B cell (primary cell): Measurements from ENCODE around the gene TSPAN14. TPM values are rescaled to one million over a fixed set of nuclear protein-coding genes. Genes with fewer than 3 reads are reported as not detected.

Experiments used
- ATAC-seq: fragments of 200-7000 bp; cut with Tn5 transposase; one replicate; pipeline ENCODE4 v1.10.0; 2021; ENCODE audit warnings: low read depth, mild to moderate bottlenecking, moderate number of reproducible peaks, moderate library complexity
- CTCF ChIA-PET: fragments of 350-600 bp; sonication (Branson Sonifier 250); formaldehyde crosslinking; loops from one replicate; lab custom pipeline; 2021; ENCODE audit warnings: antibody characterized with exemption, inconsistent platforms; lab: Charles Lee
- POLR2A ChIA-PET: fragments of 350-600 bp; sonication (Branson Sonifier 250); formaldehyde crosslinking; loops from one replicate; lab custom pipeline; 2021; ENCODE audit warnings: antibody characterized with exemption; lab: Charles Lee
- DNase-seq: peaks from one replicate; pipeline ENCODE4 v3.0.0; 2013
- H2AFZ ChIP-seq: 2 replicates; pipeline ENCODE4 v1.6.1; 2012; ENCODE audit warnings: mild to moderate bottlenecking, low read depth, low read length; ENCODE audit not compliant: insufficient read depth, poor library complexity, severe bottlenecking
- H3K27ac ChIP-seq, 2 donors: 1 replicate in 1 of 2; 2 replicates in 1 of 2; pipeline ENCODE4 v1.5.1; 2012 to 2013; ENCODE audit warnings: low read length in 2 of 2, mild to moderate bottlenecking in 2 of 2, moderate library complexity in 1 of 2
- H3K27me3 ChIP-seq, 4 experiments: fragments of 200-600 bp in 1 of 4; sonication (generic) in 1 of 4; replicated peaks in 1 of 4; 1 replicate in 2 of 4; 2 replicates in 2 of 4; pipeline versions ENCODE4 v1.6.1 to v1.7.0; 2013 to 2016; ENCODE audit warnings: low read length in 3 of 4, mild to moderate bottlenecking in 2 of 4, mixed read lengths in 1 of 4, moderate library complexity in 1 of 4; ENCODE audit not compliant: insufficient read depth in 4 of 4, control insufficient read depth in 3 of 4; ENCODE audit errors: control extremely low read depth in 1 of 4
- H3K36me3 ChIP-seq, 2 experiments: replicated peaks in 1 of 2; 1 replicate in 1 of 2; 2 replicates in 1 of 2; pipeline versions ENCODE4 v1.6.1 to v1.7.1; 2013; ENCODE audit warnings: low read length in 1 of 2; ENCODE audit not compliant: insufficient read depth in 2 of 2, control insufficient read depth in 1 of 2; ENCODE audit errors: control extremely low read depth in 1 of 2, extremely low read depth in 1 of 2
- H3K4me1 ChIP-seq, 2 donors: fragments of 200-600 bp in 1 of 2; sonication (generic) in 1 of 2; 1 replicate in 1 of 2; 2 replicates in 1 of 2; pipeline versions ENCODE4 v1.5.1 to v1.6.1; 2013 to 2017; ENCODE audit warnings: low read length in 2 of 2; ENCODE audit not compliant: control insufficient read depth in 2 of 2, insufficient read depth in 2 of 2
- H3K4me2 ChIP-seq: replicated peaks from 2 replicates; pipeline ENCODE3; 2012; ENCODE audit warnings: mild to moderate bottlenecking, low read depth, low read length; ENCODE audit not compliant: poor library complexity, severe bottlenecking
- H3K4me3 ChIP-seq, 5 experiments: fragments of 200-600 bp in 1 of 5; sonication (generic) in 1 of 5; 1 replicate in 3 of 5; 2 replicates in 2 of 5; pipeline versions ENCODE4 v1.5.1 to v1.7.0; 2011 to 2016; ENCODE audit warnings: low read length in 4 of 5, mild to moderate bottlenecking in 4 of 5, low read depth in 2 of 5, control low read depth in 1 of 5, moderate library complexity in 1 of 5; ENCODE audit not compliant: insufficient read depth in 1 of 5; ENCODE audit errors: control extremely low read depth in 1 of 5, extremely low read depth in 1 of 5
- H3K79me2 ChIP-seq: fragments of 200-600 bp; sonication (generic); one replicate; pipeline ENCODE4 v1.6.0; 2016; ENCODE audit warnings: low read length; ENCODE audit not compliant: control insufficient read depth, insufficient read depth
- H3K9ac ChIP-seq: fragments of 200-600 bp; sonication (generic); 2 replicates; pipeline ENCODE4 v1.6.1; 2017; ENCODE audit warnings: mild to moderate bottlenecking, low read length, moderate library complexity
- H3K9me3 ChIP-seq, 3 donors: one replicate each; pipeline versions ENCODE4 v1.6.1 to v1.7.1; 2013; ENCODE audit warnings: low read length in 2 of 3; ENCODE audit not compliant: control insufficient read depth in 2 of 3, insufficient read depth in 1 of 3; ENCODE audit errors: control extremely low read depth in 1 of 3
- H4K20me1 ChIP-seq: 2 replicates; pipeline ENCODE4 v1.6.0; 2012; ENCODE audit warnings: mild to moderate bottlenecking, low read length; ENCODE audit not compliant: insufficient read depth, control insufficient read depth, poor library complexity, severe bottlenecking
- H3K27ac Mint-ChIP-seq: one replicate; pipeline ENCODE4 v1.8.0; 2021; ENCODE audit warnings: mixed read lengths
- H3K27me3 Mint-ChIP-seq: one replicate; pipeline ENCODE4 v1.8.0; 2021; ENCODE audit warnings: mixed read lengths
- H3K4me1 Mint-ChIP-seq: one replicate; pipeline ENCODE4 v1.8.0; 2021; ENCODE audit warnings: mixed read lengths
- H3K4me3 Mint-ChIP-seq: one replicate; pipeline ENCODE4 v1.8.0; 2021; ENCODE audit warnings: mixed read lengths
- H3K9me3 Mint-ChIP-seq: one replicate; pipeline ENCODE4 v1.8.0; 2022; ENCODE audit warnings: mixed read lengths; ENCODE audit not compliant: insufficient read depth
- EZH2 ChIP-seq: IDR thresholded peaks from 2 replicates; pipeline ENCODE4 v1.6.1; 2012; ENCODE audit warnings: borderline replicate concordance, low read depth, mild to moderate bottlenecking, moderate library complexity, low read length; ENCODE audit not compliant: insufficient read depth, poor library complexity, severe bottlenecking
- WGBS: methylation state at CpG from one replicate; pipeline ENCODE4 v1.1.5; 2013; ENCODE audit warnings: missing lambda C conversion rate; ENCODE audit not compliant: insufficient coverage; 5-methylcytosine and 5-hydroxymethylcytosine counted together
- intact Hi-C: fragments of 100-400 bp; cut with micrococcal nuclease; formaldehyde crosslinking; loops from one replicate; pipeline ENCODE4 v1.10.0; 2022
- polyA plus RNA-seq: library from polyadenylated mRNA; depleted of rRNA; stranded (reverse); fragments of >200 nt; gene quantifications from 2 replicates; pipeline ENCODE4 v1.2.3, GENCODE V29; 2012
- total RNA-seq, 2 donors: library from RNA; stranded (reverse); fragments of 120-200 nt in 1 of 2; gene quantifications; 1 replicate in 1 of 2; 2 replicates in 1 of 2; pipeline versions ENCODE4 v1.2.3 to v1.2.4, GENCODE V29; 2013 to 2022
- TF ChIP-seq, protein P1 (sequence below): fragments of 200-600 bp; IDR thresholded peaks from one replicate; pipeline ENCODE4 v1.8.0; 2022; ENCODE audit warnings: antibody characterized with exemption, mild to moderate bottlenecking

Gene TSPAN14
- total and polyA plus RNA-seq, 2 donors (not counting 1 experiment from before 2014, with no cell fraction given): 27.8 to 55.3 TPM

DNA sequence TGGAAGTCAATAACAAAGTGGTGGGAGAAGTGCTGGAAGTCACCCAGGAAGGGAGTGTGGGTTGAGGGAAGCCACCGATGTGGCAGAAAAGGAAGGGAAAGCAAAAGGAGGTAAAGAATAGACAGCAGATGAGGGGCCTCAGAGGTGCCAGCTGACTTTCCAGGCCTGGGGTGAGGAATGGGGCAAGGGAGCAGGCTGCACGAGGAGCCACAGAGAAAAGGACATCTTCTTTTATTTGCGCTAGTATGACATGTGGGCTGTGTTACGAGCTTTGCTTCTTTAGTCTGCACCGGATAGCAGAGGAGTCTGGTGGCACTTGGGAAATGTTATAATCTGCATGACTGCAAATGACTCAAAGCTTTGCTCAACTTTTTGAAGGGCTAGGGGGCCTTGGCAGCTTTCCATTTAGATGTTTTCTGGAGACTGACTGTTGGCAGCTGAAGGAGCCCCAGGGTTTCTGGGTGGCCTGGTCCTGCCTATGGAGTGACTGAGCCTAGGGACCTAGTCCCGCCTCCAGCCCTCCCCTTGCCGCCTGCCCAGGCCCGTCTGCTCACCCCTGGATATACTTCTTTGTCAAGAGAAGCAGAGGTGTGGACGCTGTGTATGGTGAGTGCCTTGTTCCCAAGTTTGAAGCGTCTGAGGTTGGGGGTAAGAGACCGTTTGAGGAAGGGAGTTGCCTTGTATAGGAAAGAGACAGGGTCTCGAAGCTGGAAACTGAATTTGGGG is 40.7 kb upstream of the TSPAN14 start:
- Mint-ChIP-seq H3K4me3 (no peak overlapping the region), H3K9me3 (no peaks in the 10 kb centered on the region), H3K27ac (no peak overlapping the region), H3K27me3 (no peaks in the 10 kb centered on the region), H3K4me1 (peaks cover 7% of the 10 kb centered on the region)
- Histone ChIP-seq H3K79me2 (no peaks in the 10 kb centered on the region), H3K4me2 (no peak overlapping the region), H3K4me3 (no peak overlapping the region), H3K9me3 (peaks cover 0 to 5% (median 0%) of the 10 kb centered on the region in 3 donors), H3K4me1 (peaks cover 3 to 7% of the 10 kb centered on the region in 2 donors), H4K20me1 (no peaks in the 10 kb centered on the region), H3K27me3 (no peaks in the 10 kb centered on the region), H2AFZ (no peak overlapping the region), H3K27ac (no peak overlapping the region), H3K36me3 (no peaks in the 10 kb centered on the region), H3K9ac (no peak overlapping the region)
- intact Hi-C loops: no loop called here
- CTCF ChIA-PET: no interaction called here
- no peak for DNase-seq
- WGBS: 90% methylated on average over 12 of the region's 12 CpGs
- no peak for TF ChIP-seq EZH2
- TF ChIP-seq, protein P1, sequence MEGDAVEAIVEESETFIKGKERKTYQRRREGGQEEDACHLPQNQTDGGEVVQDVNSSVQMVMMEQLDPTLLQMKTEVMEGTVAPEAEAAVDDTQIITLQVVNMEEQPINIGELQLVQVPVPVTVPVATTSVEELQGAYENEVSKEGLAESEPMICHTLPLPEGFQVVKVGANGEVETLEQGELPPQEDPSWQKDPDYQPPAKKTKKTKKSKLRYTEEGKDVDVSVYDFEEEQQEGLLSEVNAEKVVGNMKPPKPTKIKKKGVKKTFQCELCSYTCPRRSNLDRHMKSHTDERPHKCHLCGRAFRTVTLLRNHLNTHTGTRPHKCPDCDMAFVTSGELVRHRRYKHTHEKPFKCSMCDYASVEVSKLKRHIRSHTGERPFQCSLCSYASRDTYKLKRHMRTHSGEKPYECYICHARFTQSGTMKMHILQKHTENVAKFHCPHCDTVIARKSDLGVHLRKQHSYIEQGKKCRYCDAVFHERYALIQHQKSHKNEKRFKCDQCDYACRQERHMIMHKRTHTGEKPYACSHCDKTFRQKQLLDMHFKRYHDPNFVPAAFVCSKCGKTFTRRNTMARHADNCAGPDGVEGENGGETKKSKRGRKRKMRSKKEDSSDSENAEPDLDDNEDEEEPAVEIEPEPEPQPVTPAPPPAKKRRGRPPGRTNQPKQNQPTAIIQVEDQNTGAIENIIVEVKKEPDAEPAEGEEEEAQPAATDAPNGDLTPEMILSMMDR: no peak
- POLR2A ChIA-PET: no interaction called here
- no peak for ATAC-seq

DNA sequence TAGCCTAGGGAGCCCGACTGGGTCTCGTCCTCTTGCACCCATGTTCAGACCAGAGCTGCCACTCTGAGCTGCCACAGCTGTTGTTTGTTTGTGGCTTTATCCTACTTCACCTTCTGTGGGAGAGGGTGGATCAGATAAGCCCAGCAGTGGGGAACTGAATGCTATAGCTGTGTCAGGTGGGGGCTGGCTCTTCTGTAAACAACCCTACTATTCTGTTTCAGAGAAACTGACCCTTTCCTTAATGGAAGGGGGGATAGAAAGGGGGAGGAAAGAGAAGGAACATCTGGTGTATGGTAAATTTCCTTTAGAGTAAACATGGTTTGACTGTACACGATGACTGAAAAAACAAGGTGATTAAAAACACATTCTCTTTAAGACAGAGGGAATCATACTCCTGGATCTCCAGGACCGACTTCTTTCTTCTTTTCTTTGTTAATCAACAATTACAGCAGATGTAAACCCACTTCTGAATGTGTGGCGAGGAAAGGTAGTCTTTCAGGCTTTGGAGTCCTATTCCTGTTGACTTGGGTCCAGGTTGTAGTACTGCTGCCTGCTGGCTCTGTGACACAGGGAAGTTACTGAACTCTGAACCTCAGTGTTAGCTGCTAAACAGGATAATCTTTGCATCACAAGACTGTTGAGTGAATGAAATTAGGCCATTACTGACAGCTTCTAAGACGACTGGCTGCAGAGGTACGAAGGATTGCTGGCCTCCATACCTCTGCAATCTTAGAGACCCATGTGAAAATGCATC is 39.8 kb upstream of the TSPAN14 start:
- Histone ChIP-seq H3K4me1 (peaks cover 0 to 2% of the 10 kb centered on the region in 2 donors), H3K27me3 (no peaks in the 10 kb centered on the region), H3K9me3 (no peaks in the 10 kb centered on the region), H3K9ac (no peak overlapping the region), H3K4me2 (no peak overlapping the region), H2AFZ (no peak overlapping the region), H3K4me3 (no peak overlapping the region), H3K79me2 (no peaks in the 10 kb centered on the region), H4K20me1 (no peaks in the 10 kb centered on the region), H3K36me3 (no peaks in the 10 kb centered on the region), H3K27ac (no peak overlapping the region)
- Mint-ChIP-seq H3K4me3 (no peak overlapping the region), H3K27ac (no peak overlapping the region), H3K4me1 (peaks cover 3% of the 10 kb centered on the region), H3K27me3 (no peaks in the 10 kb centered on the region), H3K9me3 (no peaks in the 10 kb centered on the region)
- CTCF ChIA-PET: no interaction called here
- intact Hi-C loops: no loop called here
- ATAC-seq: no peak
- POLR2A ChIA-PET: no interaction called here
- no peak for DNase-seq
- 44% methylated on average over 2 of the region's 7 CpGs for WGBS
- TF ChIP-seq, protein P1: no peak
- TF ChIP-seq EZH2: no peak
